Pancreas (tissue), 10 donors: ENCODE results near the gene KLF11. TPM values are rescaled to one million over a fixed set of nuclear protein-coding genes. Genes with fewer than 3 reads are reported as not detected.

Source experiments
- ATAC-seq, 4 donors: fragments of 200-7000 bp; cut with Tn5 transposase; one replicate each; pipeline versions ENCODE4 v1.8.0 to v1.9.1; 2020; ENCODE audit warnings: mild to moderate bottlenecking in 4 of 4, moderate library complexity in 4 of 4
- DNase-seq, 6 donors: peaks; one replicate each; pipeline ENCODE4 v3.0.0-alpha.2; 2020
- FAIRE-seq: peaks from 2 replicates; lab custom pipeline; 2012; peaks lifted over from hg19 to GRCh38; lab: Jason Lieb, UNC
- H3K27ac ChIP-seq, 4 donors: fragments of 200-600 bp; sonication (generic); 1 replicate in 3 of 4; 2 replicates in 1 of 4; pipeline versions ENCODE4 v1.5.0 to v1.8.0; 2020
- H3K27me3 ChIP-seq, 4 donors: fragments of 200-600 bp; one replicate each; pipeline ENCODE4 v1.8.0; 2021
- H3K36me3 ChIP-seq, 3 donors: fragments of 200-600 bp; sonication (generic) in 1 of 3; one replicate each; pipeline versions ENCODE4 v1.5.0 to v1.8.0; 2020 to 2021
- H3K4me1 ChIP-seq, 3 donors: fragments of 200-600 bp; one replicate each; pipeline ENCODE4 v1.8.0; 2021
- H3K4me3 ChIP-seq, 4 donors: fragments of 200-600 bp; sonication (generic) in 2 of 4; one replicate each; pipeline versions ENCODE4 v1.5.0 to v1.8.0; 2020 to 2021
- H3K9me3 ChIP-seq, 4 donors: fragments of 200-600 bp; one replicate each; pipeline ENCODE4 v1.8.0; 2021
- CTCF ChIP-seq, 4 donors: fragments of 200-600 bp; sonication (generic) in 3 of 4; IDR thresholded peaks; one replicate each; pipeline versions ENCODE4 v1.5.0 to v1.8.0; 2021; ENCODE audit warnings: antibody characterized with exemption in 4 of 4
- WGBS, 2 donors: extraction: QIAGEN DNeasy Blood & Tissue Kit; methylation state at CpG; one replicate each; pipeline ENCODE4 v1.1.7; 2013; 5-methylcytosine and 5-hydroxymethylcytosine counted together
- intact Hi-C, 3 donors: fragments of 100-400 bp; cut with DNase I; formaldehyde crosslinking; loops; one replicate each; pipeline versions ENCODE4 v1.11.1 to v1.14.2; 2022
- polyA plus RNA-seq, 2 donors: library from polyadenylated mRNA; stranded (reverse); fragments of 200-250 nt; gene quantifications; one replicate each; pipeline ENCODE4 v1.2.3, GENCODE V29; 2013
- total RNA-seq, 6 donors: library from RNA; stranded (reverse); fragmentation: NEBNext Ultra II Directional in 4 of 6; extraction: Animal tissue kit (Norgen Biotek cat#: 25700) in 4 of 6; gene quantifications; one replicate each; pipeline versions ENCODE4 v1.2.1 to v1.2.4, GENCODE V29; 2021 to 2023
- donor health status: healthy with polysubstance abuse.
- donor health status: DM: no; HTN: no; CAD: no; lungs with moderate emphysema.
- donor health status: DM: no; HTN: no; CAD: no.
- donor health status: control.
- donor health status: control.
- donor health status: Bipolar disorder and iron deficiency.
- donor health status: DM: yes; HTN: yes; CAD: no.
- donor health status: DM: no; HTN: no; CAD: no.
- donor health status: DM: no; HTN: no; CAD: no.
- donor health status: DM: yes; HTN: yes; CAD: no.

The KLF11 gene
- total and polyA plus RNA-seq, 8 donors: 6.4 to 41.2 (median 21.3) TPM

DNA sequence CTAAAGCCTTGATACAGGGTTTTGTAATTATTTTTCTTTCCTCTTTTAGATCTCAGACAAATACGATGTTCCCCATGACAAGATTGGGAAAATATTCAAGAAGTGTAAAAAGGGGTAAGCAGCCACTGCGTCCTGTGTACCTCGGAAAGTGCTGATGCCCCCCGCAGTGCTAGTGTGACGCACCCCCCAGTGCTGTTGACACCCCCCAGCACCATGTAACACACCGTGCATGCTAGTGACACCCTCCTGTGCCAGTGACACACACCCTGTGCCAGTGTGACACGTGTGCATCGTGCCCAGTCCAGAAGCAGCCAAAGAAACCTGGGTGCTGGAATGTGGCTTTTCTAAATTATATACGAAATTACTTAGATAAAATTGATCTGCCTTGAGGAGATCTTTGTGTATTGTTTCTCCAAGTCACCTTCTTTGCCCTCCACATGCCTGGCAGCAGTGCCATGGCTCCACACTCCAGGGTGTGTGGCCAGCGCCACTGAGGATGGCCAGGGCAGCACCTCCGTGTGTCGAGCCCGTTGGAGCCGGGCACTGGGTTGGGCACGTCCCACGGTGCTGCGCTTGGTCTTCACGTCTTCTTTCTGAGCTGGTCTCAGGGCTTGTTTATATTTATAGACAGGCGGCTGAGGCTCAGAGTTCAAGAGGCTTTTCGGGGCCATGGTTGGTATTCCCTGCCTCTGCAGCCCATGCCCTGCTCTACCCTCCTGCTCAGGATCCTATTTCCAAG, 44.3 kb upstream of the KLF11 start:
- Histone ChIP-seq H3K4me1 (peaks cover 0 to 4% (median under 1%) of the 10 kb centered on the region in 3 donors), H3K36me3 (no peaks in the 10 kb centered on the region), H3K4me3 (no peak overlapping the region), H3K27ac (no peak overlapping the region), H3K9me3 (no peaks in the 10 kb centered on the region), H3K27me3 (no peaks in the 10 kb centered on the region)
- FAIRE-seq: no peak
- no peak for TF ChIP-seq CTCF (IDR thresholded peaks at IDR 0.05)
- intact Hi-C loops: no loop called here
- 92% methylated on average over 20 of the region's 20 CpGs for WGBS, 2 donors
- peak in 1 of 6 donors; percentile 53 for DNase-seq
- no peak for ATAC-seq

DNA sequence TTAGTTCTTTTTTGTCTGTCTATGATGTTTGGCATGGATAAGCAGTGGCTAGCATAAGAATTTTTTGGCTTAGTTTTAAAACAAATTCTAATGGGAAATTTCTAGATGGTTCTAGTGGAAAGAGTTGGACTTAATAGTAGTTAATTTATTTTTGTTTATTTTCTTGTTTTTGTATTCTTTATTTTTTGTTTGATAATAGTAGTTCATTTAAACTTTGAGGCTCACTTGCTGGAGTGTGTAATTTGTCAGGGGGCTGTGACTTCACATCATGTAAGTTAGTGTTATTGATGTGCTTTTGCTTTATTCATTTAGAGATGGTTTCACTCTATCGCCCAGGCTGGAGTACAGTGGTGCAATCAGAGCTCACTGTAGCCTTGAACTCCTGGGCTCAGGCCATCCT, 43.7 kb upstream of the KLF11 start:
- Histone ChIP-seq H3K9me3 (no peaks in the 10 kb centered on the region), H3K27me3 (no peaks in the 10 kb centered on the region), H3K4me1 (peaks cover 0 to 4% (median 4%) of the 10 kb centered on the region in 3 donors), H3K36me3 (no peaks in the 10 kb centered on the region), H3K27ac (no peak overlapping the region), H3K4me3 (no peak overlapping the region)
- FAIRE-seq (no peak), ATAC-seq (no peak), DNase-seq (peak in 1 of 6 donors; percentile 8)
- intact Hi-C loops: no loop called here
- WGBS, 2 donors: 90 to 100% methylated on average over 1 of the region's 1 CpG
- TF ChIP-seq CTCF (IDR thresholded peaks at IDR 0.05): no peak

DNA sequence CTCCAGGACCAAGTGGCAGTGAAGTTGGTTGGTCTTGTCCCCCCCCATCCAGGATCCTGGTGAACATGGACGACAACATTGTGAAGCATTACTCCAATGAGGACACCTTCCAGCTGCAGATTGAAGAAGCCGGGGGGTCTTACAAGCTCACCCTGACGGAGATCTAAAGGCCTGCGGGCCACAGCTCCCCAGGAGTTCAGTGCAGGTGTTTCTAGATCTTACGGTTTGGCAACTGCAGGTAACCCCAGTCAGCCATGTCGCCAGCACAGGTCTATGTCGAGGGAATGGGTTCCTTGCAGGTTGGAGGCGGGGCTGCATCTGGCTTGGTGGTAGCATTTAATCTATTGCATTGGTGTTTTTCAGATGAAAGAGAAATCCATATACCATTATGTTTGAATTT, 42.8 kb upstream of the KLF11 start:
- Histone ChIP-seq H3K27ac (no peak overlapping the region), H3K4me1 (peaks cover 0 to 6% (median 4%) of the 10 kb centered on the region in 3 donors), H3K9me3 (no peaks in the 10 kb centered on the region), H3K36me3 (no peaks in the 10 kb centered on the region), H3K27me3 (no peaks in the 10 kb centered on the region), H3K4me3 (no peak overlapping the region)
- intact Hi-C loops: no loop called here
- DNase-seq: peak in 1 of 6 donors; percentile 3
- 93 to 94% methylated on average over 8 of the region's 8 CpGs for WGBS, 2 donors
- ATAC-seq: no peak
- no peak for TF ChIP-seq CTCF (IDR thresholded peaks at IDR 0.05)
- no peak for FAIRE-seq

GRCh38 chr2:10001586-10001985, 41.8 kb upstream of the KLF11 start:
- Histone ChIP-seq H3K4me1 (peaks cover 5 to 11% (median 11%) of the 10 kb centered on the region in 3 donors), H3K9me3 (no peaks in the 10 kb centered on the region), H3K36me3 (no peaks in the 10 kb centered on the region), H3K4me3 (no peak overlapping the region), H3K27ac (no peak overlapping the region), H3K27me3 (no peaks in the 10 kb centered on the region)
- ATAC-seq (no peak), DNase-seq (no peak), FAIRE-seq (no peak)
- WGBS, 2 donors: 77 to 84% methylated on average over 5 of the region's 5 CpGs
- intact Hi-C loops: no loop called here
- no peak for TF ChIP-seq CTCF (IDR thresholded peaks at IDR 0.05)

DNA sequence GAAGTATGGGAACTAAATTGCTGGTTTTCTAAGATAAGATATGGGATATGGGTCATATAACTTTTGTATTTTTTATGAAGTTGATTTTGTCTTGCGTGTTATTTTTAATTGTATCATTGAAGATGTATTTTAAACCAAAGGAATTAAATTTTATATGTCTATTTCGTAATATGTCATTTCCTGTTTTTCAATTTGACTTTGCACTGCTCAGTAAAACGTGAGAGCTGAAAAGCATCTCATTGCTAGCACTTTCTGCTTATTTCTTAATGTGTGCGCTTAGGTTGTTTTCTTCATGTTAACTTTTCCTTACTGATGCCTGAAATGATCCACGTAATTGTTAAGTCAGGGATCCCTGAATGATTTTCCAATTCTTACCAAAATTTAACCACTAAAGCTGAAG, 41.2 kb upstream of the KLF11 start:
- ATAC-seq: no peak
- no peak overlapping the region for H3K4me3 ChIP-seq
- no peak overlapping the region for H3K27ac ChIP-seq
- no peaks in the 10 kb centered on the region for H3K9me3 ChIP-seq
- 71 to 92% methylated on average over 5 of the region's 5 CpGs for WGBS, 2 donors
- no peaks in the 10 kb centered on the region for H3K27me3 ChIP-seq
- no peak for TF ChIP-seq CTCF (IDR thresholded peaks at IDR 0.05)
- DNase-seq: no peak
- no peaks in the 10 kb centered on the region for H3K36me3 ChIP-seq
- peaks cover 10 to 17% (median 17%) of the 10 kb centered on the region in 3 donors for H3K4me1 ChIP-seq
- FAIRE-seq: peak; percentile 17
- intact Hi-C loops: no loop called here
